Left forelimb (tissue), 1 donor: ENCODE measurements around the gene FABP7.

Experiments
- DNase-seq: peaks from one replicate; pipeline ENCODE4 v3.0.0-alpha.2; 2018; ENCODE audit warnings: low spot score

Gene FABP7

DNA sequence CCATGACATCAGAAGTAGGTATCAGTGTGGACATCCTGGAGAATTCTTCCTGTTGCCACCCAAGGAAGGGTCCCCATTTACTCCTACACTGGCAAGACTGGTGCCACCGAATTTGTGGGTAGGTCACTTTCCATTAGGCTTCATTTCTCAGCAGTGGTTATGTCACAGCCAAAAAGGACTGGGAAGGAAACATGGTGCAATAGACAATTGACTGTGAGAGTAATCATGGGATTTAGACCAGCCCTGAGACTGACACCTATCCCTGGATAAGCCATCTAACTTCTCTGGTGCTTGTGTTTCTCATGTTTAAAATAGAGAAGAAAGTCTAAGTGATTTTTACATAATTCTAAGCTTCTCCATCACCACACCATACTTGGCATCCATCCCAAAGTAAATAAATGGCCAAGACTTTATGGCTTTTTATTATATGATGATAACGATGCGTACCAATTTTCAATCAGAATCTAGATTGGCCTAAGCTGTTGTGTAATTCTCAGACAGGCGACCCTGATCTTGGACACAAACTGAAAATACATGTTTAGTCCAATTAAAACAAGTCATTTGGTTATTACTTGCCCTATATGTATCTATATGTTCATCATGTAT is 19.7 kb downstream of the FABP7 start:
- DNase-seq, result no peak

DNA sequence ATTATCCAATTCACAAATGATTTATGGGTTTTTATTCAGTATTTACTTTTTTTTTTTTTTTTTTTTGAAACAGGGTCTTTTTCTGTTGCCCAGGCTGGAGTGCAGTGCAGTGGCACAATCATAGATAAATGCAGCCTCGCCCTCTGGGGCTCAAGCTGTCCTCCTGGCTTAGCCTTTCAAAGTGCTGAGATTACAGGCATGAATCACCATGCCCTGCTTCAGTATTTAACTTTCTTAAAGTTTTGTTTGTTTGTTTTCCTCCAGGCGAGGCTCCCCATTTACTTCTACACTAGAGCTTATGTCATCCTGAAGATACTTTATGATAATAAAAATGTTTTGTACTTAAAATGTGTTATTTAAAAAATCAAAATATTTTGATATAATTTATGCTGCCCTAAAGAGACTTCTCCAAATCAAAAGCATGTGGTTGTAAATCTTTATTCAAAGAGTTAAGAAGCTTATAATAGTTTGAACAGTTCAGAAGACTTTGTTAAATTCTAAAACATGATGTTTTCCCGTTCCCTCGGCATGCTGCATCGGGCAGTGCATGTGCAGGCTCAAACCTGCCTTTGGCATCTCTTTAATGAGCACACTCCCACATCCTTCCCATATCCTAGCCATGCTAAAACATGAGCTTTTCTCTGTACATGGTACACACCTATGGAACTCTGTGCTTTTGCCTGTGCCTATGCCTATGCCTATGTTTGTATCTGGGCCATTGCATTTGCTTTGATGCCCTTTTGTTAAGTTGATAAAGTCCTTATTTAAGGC is 20.6 kb downstream of the FABP7 start:
- no peak for DNase-seq

GRCh38 chr6:122800906-122801305 is 21.4 kb downstream of the FABP7 start:
- no peak for DNase-seq

DNA sequence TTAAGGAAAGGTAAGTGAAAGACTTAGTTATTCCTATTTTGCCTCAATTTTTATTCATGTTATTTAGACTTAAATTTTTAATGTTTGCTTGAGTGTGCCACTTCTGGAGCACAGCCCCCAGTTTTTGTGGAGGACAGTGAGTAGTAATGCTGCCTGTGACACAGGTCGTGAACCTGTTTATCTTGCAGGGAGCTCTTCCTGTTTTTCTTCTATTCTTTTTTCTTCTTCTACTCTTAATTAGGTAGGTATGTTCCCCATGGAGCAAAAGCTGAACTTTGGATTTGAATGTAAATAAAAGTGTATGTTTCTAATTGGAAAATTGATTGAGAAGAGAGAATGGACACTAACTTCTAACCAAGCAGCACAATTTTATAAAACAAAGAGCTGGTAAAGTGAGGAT is 21.9 kb downstream of the FABP7 start:
- no peak for DNase-seq

- no peak for DNase-seq
Measured at GRCh38 chr6:122803171-122803661, 23.7 kb downstream of the FABP7 start.

DNA sequence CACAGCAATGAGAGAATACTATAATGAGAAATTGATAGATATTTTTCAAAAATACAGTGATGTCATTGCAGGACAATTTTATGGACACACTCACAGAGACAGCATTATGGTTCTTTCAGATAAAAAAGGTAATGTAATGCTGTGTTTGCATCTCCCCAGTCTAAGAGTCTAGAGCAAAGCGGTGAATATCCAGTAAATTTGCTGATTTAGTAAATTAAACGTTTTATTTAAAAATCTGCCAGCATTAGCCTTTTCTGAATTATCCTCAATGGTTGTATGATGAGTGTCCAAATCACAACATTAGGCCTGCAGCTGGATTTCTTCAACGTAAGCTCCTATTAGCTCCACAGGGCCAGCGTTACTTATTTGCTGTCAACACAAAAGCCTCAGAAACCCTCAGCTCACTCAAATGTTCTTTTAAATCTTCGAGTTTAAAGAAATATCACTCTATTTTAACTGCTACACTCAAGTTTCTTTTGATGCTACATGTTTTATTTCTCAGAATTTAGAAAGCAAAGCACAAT is 25.5 kb downstream of the FABP7 start:
- DNase-seq, result no peak

DNA sequence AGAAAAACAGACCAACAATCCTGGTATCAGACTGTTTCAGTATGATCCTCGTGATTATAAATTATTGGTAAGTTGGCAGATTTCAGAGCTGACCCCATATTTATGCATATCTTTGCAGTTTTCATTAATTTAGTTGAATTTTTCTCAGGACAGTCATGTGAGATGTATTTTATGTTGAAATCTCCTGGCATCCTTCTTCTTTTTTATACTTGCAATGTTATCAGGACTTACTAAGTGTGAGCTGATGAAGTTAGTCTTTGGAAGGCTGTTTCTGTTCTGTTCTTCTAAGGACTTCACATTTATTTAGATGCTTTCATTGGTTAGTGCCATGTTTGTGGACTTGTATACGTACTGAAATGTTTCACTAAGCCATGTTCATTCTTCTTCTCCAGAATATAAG is 26.8 kb downstream of the FABP7 start:
- no peak for DNase-seq

DNA sequence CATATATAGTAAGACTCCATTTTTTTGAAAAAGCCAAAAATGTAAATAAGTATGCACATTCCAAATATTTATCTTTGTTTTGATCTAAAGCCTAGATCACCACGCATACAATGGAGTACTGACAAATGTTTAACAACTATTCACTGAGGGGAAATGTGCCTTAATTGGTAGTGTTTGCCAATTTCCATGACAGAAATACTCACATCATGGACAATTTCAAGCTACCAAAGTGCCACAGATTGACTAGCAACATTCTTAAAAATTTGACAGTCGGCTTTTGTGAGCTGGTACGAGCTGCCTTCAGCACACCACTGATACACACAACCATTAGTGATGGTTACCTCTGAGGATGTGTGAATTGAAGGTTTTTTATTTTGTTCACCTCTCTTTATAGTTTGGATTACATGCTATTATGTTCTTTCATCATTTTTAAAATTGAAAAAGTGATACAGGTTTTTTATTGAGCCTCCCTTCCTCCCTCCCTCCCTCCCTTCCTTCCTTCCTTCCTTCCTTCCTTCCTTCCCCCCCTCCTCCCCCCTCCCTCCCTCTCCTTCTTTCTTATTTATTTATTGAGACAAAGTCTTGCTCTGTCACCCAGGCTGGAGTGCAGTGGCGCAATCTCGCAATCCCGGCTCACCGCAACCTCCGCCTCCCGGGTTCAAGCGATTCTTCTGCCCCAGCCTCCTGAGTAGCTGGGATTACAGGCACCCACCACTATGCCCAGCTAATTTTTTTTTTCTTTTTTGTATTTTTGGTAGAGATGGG is 28.8 kb downstream of the FABP7 start:
- no peak for DNase-seq

GRCh38 chr6:122809001-122809400 is 29.5 kb downstream of the FABP7 start:
- no peak for DNase-seq

- no peak for DNase-seq
Measured at GRCh38 chr6:122809691-122810090, 30.2 kb downstream of the FABP7 start.

DNA sequence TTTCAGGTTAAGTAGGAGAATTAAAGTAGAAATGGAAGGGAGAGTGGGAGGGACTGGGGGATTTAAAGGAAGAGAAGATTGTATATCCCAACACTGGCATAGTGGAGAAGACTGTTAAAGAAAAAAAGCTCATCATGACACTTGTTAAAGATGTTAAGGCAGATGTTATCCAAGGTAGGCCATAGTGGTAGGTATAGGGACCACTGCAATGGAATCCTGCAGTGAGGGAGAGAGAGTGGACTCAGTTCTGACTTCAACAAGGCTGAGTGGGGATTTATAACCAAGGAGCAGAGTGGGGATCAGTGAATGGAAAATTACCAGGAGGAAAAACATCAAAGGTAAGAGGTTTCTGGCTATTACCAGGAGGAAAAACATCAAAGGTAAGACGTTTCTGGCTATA is 30.7 kb downstream of the FABP7 start:
- DNase-seq, result no peak

DNA sequence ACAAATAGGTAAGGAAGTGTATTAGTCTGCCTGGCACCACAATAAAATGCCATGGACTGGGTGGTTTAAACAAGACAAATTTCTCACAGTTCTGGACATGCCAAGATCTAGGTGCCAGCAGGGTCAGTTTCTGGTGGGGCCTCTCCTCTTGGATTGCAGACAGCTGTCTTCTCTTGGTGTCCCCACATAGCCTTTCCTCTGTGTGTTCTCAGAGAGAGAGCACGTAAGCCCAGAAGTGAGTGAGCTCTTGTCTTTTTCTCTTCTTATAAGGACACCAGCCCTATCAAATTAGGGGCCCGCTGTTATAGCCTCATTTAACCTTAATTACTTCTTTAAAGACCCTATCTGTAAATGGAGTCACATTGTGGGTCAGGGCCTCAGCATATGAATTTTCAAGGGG is 37.8 kb downstream of the FABP7 start:
- DNase-seq, result no peak

GRCh38 chr6:122817766-122818165 is 38.2 kb downstream of the FABP7 start:
- no peak for DNase-seq

DNA sequence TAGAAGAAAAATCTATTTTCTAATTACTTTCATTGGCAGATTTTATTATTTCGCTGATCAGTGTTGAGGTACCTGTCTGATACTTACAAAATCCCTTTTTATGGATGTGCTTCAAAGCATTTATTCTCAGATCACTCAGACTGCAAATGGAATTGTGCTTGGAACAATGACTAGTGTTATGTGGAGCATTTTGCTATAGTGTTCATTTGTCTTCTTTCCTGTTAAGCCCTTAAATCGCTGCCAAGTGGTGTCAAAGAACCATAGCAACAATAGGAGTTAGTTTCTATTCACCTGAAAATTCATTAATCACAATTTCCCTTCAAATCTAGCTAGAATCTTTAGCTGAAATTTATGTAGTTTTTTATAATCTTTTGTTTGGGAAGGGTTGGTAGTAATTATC is 39.4 kb downstream of the FABP7 start:
- no peak for DNase-seq

DNA sequence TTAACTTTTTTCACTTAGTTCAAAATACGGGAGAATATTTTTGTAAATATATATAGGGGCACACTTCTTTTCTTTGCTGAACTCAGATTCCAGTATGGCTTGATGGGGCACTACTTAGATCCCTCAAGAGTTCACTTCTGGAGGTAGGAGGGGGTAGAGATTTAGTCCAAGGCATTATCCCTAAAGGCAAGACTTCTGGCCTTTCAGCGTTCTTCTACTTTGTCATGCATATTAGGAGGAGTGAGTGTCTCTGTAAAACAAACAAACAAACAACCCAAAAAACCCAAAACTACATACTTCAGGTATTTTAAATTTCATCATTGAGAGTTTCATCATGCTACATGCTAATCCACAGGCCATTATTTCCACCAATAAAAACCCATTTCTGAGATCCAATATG is 41.6 kb downstream of the FABP7 start:
- no peak for DNase-seq

DNA sequence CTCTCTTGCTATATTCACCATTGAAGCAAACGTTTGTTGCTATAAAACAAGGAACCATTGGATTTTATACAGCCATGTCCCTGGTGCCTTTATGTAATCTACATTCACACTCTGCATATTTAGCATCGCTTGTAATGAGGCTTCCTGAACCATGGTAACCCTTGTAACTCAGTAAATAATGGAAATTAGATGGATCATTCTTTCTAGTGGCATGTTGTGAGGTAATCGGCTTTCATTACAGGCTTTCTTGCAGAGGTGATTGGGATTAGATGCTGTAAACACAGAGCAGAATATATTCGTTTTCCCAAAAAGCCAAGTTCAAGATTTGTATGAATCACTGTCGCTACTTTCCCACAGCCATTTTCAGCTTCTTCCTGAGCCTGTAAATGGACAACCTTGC is 45.6 kb downstream of the FABP7 start:
- DNase-seq, result no peak

DNA sequence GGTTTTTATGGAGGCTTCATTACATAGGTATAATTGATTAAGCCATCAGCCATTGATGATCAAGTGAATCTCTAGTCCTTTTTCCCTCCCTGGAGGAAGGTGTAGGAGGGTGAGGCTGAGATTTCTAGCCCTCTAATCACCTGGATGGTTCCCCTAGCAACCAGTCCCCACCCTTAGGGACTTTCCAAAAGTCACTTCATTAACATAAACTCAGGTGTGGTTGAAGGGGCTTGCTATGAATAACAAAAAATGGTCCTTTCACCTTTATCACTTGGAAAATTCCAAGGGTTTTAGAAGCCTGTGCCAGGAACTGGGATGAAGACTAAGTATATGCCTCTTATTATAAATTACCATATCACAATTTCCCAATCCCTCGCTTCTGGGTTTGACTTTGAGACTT is 49.9 kb downstream of the FABP7 start:
- DNase-seq, result no peak

DNA sequence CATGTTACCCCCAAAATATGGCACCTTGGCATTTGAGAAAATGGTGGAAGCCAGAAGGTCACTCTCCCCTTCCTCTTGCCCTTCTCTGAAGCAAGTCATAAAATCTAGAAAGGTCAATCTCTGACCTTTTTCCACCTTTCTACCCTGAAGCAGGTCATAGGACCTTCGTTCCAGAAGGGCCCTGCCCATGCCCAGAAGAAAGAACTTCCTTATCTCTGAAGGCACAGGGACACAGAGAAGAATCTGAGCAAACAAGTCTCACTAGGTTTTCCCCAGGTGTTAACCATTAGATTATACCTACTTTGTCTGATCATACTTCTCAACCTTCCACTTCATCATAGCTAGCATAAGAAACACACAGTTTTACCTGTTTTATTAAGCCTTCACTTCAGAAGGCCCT is 52.0 kb downstream of the FABP7 start:
- DNase-seq, result no peak

DNA sequence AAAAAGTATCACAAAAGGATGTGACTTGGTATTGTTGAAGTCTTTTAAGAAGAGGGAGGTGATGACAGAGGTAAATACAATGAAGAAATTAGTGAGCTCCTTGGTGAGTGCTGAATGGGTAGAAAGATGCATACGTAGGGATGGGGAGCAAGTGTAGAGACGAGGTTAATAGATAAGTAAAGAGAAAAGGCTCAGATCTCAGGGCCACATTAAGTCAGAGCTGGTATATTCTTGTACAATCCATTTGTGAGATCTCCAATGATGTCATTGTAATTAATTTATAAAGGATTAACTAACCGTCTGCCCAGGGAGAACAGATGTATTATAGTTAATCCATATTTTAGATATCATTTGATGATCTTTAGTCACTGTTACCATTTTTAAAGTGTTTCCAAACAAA is 52.9 kb downstream of the FABP7 start:
- no peak for DNase-seq

GRCh38 chr6:122833021-122833491 is 53.5 kb downstream of the FABP7 start:
- DNase-seq, result no peak
